Neuron (in vitro differentiated cells): ENCODE measurements around the gene ACOT11.

Experiments
- H2AFZ ChIP-seq: one replicate; pipeline ENCODE4 v1.6.1; 2013; ENCODE audit warnings: low read depth, mild to moderate bottlenecking, inconsistent platforms, low read length, moderate library complexity
- H3K27me3 ChIP-seq: one replicate; pipeline ENCODE4 v1.6.1; 2013; ENCODE audit warnings: low read length; ENCODE audit not compliant: insufficient read depth
- H3K36me3 ChIP-seq: one replicate; pipeline ENCODE4 v1.6.1; 2013; ENCODE audit warnings: low read length; ENCODE audit not compliant: insufficient read depth
- H3K4me1 ChIP-seq: one replicate; pipeline ENCODE4 v1.6.1; 2013; ENCODE audit warnings: low read length; ENCODE audit not compliant: insufficient read depth
- H3K4me3 ChIP-seq: 2 replicates; pipeline ENCODE4 v1.5.1; 2013; ENCODE audit warnings: mild to moderate bottlenecking, low read length, moderate library complexity
- H3K9me3 ChIP-seq: one replicate; pipeline ENCODE4 v1.6.1; 2013; ENCODE audit warnings: low read length

Gene ACOT11

GRCh38 chr1:54543729-54544496 is 4.1 kb upstream of the ACOT11 start:
- Histone ChIP-seq H3K4me3 (no peak overlapping the region), H2AFZ (no peak overlapping the region), H3K36me3 (no peaks in the 10 kb centered on the region), H3K27me3 (peaks cover 27% of the 10 kb centered on the region), H3K4me1 (peaks cover 5% of the 10 kb centered on the region), H3K9me3 (no peaks in the 10 kb centered on the region)

GRCh38 chr1:54545916-54546635 is 2.0 kb upstream of the ACOT11 start:
- H2AFZ ChIP-seq = no peak overlapping the region
- no peaks in the 10 kb centered on the region for H3K9me3 ChIP-seq
- no peak overlapping the region for H3K4me3 ChIP-seq
- no peaks in the 10 kb centered on the region for H3K36me3 ChIP-seq
- peaks cover 31% of the 10 kb centered on the region for H3K27me3 ChIP-seq
- H3K4me1 ChIP-seq = peaks cover 5% of the 10 kb centered on the region

DNA sequence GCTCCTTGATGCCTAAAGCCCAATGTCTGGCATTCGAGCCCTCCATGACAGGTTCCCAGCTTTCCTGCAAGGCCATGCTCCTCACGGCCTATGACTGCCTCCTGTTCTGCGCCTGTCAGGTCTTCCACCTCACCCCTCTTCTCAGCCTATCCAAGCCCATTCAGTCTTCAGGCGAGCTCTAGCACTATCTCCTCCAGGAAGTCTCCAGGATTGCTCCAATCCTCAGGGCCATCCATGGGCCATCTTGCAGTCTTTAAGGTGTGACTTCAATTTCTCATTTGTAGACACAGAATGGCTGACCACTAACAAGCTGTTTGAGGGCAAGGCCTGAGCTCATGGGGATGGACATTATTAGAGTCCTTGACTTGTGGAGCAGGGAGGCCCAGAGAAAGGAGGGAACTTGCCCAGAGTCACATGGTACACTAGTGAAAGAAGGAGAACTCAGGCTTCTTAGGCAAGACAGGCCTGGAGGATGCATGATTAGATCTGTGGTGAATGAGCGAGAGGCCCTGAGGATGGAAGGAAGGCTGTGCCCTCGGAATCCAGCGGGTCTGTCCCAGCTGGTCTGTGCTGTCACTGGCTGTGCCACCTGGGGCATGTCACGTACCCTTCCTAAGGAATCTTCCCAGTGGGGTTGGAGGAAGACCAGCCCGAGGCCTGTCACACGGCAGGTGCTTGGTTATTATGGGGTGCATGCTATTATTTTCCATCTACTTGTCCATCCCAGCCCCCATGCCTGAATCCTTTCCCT is 1.2 kb upstream of the ACOT11 start:
- Histone ChIP-seq H2AFZ (no peak overlapping the region), H3K9me3 (no peaks in the 10 kb centered on the region), H3K4me1 (peaks cover 5% of the 10 kb centered on the region), H3K27me3 (peaks cover 26% of the 10 kb centered on the region), H3K4me3 (no peak overlapping the region), H3K36me3 (no peaks in the 10 kb centered on the region)

GRCh38 chr1:54548389-54549044 is 489 bp downstream of the ACOT11 start:
- H3K4me3 ChIP-seq = no peak overlapping the region
- H3K4me1 ChIP-seq = no peaks in the 10 kb centered on the region
- H3K36me3 ChIP-seq = no peaks in the 10 kb centered on the region
- no peak overlapping the region for H2AFZ ChIP-seq
- peaks cover 12% of the 10 kb centered on the region for H3K27me3 ChIP-seq
- no peaks in the 10 kb centered on the region for H3K9me3 ChIP-seq

DNA sequence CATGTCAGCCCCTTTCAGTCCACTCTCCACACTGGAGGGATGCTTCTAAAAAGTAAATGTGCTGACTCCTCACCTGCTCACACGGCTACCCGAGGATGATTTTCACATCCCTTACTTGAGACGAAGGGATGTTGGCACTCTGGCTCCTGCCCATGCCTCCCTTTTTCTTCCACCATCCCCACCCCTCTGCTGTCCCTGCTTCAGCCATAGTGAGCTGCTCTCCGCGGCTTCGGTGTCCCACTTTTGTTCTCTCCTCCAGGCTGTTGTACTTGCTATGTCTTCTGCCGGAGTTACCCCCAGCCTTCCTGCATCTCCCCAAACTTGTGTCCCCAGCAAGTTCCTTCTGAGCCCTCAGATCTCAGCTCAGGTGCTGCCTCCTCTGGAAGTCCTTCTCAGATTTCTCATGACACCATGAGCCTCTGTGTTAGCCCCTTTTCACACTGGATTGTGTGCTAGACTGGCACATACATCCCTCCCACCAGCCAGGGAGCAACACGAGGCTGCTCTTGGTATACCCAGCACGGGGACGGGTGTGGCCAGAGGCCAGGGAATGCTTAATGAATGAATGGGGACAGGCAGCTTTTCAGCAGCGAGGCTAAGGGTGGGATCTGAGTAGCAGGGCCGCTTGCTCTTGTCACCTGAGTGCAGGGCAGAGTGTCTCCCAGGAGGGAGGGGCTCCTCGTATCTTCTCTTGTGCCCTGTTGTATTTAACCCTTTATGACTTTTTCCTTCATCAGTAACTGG is 1.3 kb downstream of the ACOT11 start:
- no peaks in the 10 kb centered on the region for H3K36me3 ChIP-seq
- no peak overlapping the region for H3K4me3 ChIP-seq
- peaks cover 10% of the 10 kb centered on the region for H3K27me3 ChIP-seq
- H3K9me3 ChIP-seq = no peaks in the 10 kb centered on the region
- H3K4me1 ChIP-seq = no peaks in the 10 kb centered on the region
- no peak overlapping the region for H2AFZ ChIP-seq

DNA sequence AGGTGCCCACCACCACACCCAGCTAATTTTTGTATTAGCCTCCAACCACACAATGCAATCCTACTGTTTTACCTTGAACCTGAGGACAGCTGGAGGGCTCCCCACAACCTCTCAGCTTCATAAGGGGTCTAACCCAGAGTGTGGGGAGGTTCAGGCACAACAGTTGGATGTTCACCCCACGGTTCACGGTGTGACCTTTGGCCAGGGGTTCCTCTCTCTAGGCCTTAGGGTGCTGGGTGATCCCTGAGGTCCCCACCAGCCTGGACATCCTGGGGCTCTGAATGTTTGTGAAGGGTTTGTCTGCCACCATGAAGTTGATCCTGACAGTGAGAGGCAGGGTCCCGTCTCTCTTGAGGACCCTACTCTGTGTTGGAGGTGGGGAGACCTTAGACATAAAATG is 3.9 kb downstream of the ACOT11 start:
- no peak overlapping the region for H2AFZ ChIP-seq
- peaks cover 10% of the 10 kb centered on the region for H3K27me3 ChIP-seq
- H3K9me3 ChIP-seq = no peaks in the 10 kb centered on the region
- H3K4me1 ChIP-seq = no peaks in the 10 kb centered on the region
- H3K36me3 ChIP-seq = no peaks in the 10 kb centered on the region
- no peak overlapping the region for H3K4me3 ChIP-seq

GRCh38 chr1:54553602-54554313 is 5.7 kb downstream of the ACOT11 start:
- Histone ChIP-seq H2AFZ (no peak overlapping the region), H3K4me3 (no peak overlapping the region), H3K4me1 (no peaks in the 10 kb centered on the region), H3K9me3 (no peaks in the 10 kb centered on the region), H3K36me3 (no peaks in the 10 kb centered on the region), H3K27me3 (peaks cover 8% of the 10 kb centered on the region)

GRCh38 chr1:54556110-54556509 is 8.1 kb downstream of the ACOT11 start:
- Histone ChIP-seq H2AFZ (no peak overlapping the region), H3K4me3 (no peak overlapping the region), H3K27me3 (no peaks in the 10 kb centered on the region), H3K9me3 (no peaks in the 10 kb centered on the region), H3K4me1 (no peaks in the 10 kb centered on the region), H3K36me3 (no peaks in the 10 kb centered on the region)

DNA sequence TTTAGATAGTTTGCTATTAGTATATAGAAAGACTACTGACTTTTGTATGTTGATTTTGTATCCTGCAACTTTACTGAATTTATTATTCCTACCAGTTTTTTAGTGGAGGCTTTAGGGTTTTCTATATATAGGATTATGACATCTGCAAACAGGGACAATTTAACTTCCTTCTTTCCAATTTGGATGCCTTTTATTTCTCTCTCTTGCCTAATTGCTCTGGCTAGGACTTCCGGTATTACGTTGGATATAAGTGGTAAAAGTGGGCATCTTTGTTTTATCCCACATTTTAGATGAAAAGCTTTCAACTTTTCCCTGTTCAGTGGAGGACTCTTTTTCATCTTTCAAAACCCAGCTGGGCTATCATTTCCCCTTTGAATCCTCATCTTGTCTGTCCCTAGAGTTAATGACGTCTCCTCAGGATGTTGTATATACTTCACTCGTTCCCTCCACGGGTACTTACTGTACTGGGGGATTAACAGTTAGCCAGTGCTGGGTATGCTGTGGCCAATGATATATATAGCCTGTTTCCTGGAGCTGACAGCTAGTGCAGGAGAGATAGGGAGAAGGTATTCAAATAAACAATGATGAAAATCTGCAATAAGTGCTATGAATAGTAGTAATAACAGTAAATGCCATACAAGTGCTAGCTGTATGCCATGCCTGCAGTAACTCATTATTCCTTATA is 9.8 kb downstream of the ACOT11 start:
- H3K9me3 ChIP-seq = no peaks in the 10 kb centered on the region
- H3K36me3 ChIP-seq = no peaks in the 10 kb centered on the region
- H3K4me3 ChIP-seq = no peak overlapping the region
- H3K4me1 ChIP-seq = no peaks in the 10 kb centered on the region
- H2AFZ ChIP-seq = no peak overlapping the region
- no peaks in the 10 kb centered on the region for H3K27me3 ChIP-seq

GRCh38 chr1:54558434-54559030 is 10.5 kb downstream of the ACOT11 start:
- H2AFZ ChIP-seq = no peak overlapping the region
- H3K9me3 ChIP-seq = no peaks in the 10 kb centered on the region

DNA sequence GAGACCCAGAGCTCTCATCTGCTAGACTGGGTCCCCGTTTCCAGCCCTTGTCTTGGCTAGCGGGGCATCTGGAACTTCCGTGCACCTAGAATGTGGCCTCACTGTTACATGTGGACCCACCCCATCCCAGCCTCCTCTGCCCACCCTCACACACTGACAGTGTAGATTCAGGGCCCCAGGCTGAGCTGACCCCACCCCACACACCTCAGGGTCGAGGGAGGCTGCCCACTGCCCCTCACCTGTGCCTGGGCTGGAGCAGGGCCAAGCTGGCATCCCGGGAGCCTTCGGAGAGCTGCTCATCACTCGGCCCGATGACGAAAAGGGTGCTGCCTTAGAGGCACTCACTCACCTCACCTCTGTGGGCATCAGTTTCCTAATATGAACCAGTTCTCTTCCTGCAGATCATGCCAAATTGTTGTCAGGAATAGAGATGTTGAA is 11.1 kb downstream of the ACOT11 start:
- Histone ChIP-seq H3K27me3 (no peaks in the 10 kb centered on the region), H2AFZ (no peak overlapping the region), H3K9me3 (no peaks in the 10 kb centered on the region), H3K4me1 (no peaks in the 10 kb centered on the region), H3K4me3 (no peak overlapping the region), H3K36me3 (no peaks in the 10 kb centered on the region)

More at GRCh38 chr1:54558434-54559030, 10.5 kb downstream of the ACOT11 start:
- no peaks in the 10 kb centered on the region for H3K36me3 ChIP-seq
- no peak overlapping the region for H3K4me3 ChIP-seq
- no peaks in the 10 kb centered on the region for H3K27me3 ChIP-seq
- H3K4me1 ChIP-seq = no peaks in the 10 kb centered on the region
